Measurements from ENCODE around the gene ITGB3.

DNA sequence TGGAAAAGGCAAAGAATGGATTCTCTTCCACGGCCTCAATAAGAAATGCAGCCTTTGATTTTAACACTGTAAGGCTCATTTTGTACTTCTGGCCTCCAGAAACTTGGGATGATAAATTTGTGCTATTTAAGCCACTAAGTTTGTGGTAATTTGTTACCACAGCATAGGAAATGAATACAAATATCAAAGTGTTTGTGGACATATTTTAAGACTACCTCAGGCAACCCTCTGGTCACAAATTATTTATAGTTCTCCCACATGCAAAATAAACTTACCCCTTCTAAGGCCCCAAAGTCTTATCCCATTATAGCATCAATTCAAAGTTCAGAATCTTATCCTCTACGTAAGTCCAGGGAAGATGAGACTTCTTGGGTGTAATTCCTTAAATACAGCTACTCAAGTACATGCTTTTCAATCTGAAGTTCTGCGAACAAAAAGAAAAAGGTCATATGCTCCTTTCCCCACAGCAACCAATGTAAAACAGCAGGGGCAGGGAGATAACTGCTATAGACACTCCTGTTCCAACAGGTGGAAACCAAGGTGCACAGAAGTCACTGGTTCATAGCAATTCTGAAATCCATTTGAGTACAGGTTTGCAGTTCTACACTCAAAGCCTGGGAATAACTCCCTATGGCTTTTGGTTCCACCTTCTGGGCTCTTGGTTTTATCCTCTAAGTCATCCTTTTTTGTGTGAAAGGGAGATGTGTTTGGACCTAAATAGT, 64.7 kb downstream of the ITGB3 start:
- TF ChIP-seq YY1 (IDR thresholded peaks at IDR 0.05; ENCODE audit: insufficient read depth, insufficient read length) (no peak), ZNF274 (IDR thresholded peaks at IDR 0.05; ENCODE audit: low read depth, low read length) (no peak)

Data from NT2/D1 (cell line).